SKM-1 treated with dmso at 0.1 percent for 144 hours (cell line): ENCODE data around the gene IGFBP3.
"Not testable (repeated sequence)": the region's sequence is repeated elsewhere in the genome, so short reads cannot be mapped to it uniquely, and the experiment has no call there.

ENCODE experiments used
- DNase-seq: peaks from one replicate; lab custom pipeline; 2025; ENCODE audit not compliant: unreplicated experiment; lab: John Stamatoyannopoulos, UW

Gene IGFBP3, protein sequence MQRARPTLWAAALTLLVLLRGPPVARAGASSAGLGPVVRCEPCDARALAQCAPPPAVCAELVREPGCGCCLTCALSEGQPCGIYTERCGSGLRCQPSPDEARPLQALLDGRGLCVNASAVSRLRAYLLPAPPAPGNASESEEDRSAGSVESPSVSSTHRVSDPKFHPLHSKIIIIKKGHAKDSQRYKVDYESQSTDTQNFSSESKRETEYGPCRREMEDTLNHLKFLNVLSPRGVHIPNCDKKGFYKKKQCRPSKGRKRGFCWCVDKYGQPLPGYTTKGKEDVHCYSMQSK

GRCh38 chr7:45920502-45921380 is at the start of gene IGFBP3:
TSS of gene IGFBP3 (minus strand) at chr7:45921272. CDS start at chr7:45921140, 132 bp downstream.
- DNase-seq, result no peak

DNA sequence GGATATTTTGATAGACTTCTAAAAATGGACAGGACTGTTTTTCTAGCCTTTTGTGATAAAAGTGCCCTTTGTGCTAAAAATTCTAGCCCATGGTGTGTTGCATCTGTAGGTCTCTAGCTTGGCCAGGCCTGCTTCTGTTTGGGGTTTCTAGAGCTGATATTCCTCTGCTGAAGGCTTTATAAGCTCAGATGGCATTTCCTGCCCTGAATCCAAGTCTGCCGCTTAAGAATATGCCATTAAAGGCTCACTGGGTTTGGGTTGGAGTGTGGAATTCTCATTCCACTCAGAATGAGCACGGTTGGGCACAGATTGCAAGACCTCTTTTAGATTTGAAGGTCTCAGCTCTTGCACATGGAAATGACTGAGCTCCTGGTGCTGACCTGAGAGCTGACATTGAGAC is 49.4 kb upstream of the IGFBP3 start:
- DNase-seq, result no peak

- DNase-seq, result no peak
These were observed 48.9 kb upstream of the IGFBP3 start for GRCh38 chr7:45969940-45970339.

DNA sequence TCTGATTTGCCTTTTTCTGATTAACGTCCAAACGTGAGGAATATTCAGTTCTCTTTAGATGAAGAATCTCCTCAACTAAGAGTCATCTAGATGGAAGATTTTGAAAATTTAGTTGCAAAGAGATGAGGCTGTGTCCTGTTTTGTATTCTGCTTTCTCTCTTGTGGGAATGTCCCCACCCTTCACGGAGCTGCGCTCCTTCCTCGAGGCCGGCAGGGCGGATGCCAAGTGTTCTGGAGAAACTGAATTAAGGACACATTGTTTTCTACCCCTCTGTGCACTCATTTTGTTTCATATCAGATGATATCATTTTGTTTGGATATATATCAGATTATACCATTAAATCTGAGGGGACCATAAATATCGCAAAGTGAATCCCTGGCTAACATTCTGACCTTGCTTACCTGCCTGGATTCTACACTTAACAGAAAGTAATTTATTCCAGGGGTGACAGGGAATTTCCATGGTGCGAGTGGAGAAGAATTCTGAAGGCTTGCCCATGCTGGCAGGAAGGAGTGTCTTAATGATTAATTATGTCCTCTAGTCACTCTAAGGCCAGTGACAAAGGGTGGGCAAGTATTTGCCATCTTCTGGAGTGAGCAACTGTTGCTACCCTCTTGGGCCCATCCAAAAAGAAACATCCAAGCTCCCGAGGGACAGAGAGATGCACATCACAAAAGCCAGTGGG is 47.9 kb upstream of the IGFBP3 start:
- DNase-seq, result no peak

- no peak for DNase-seq
These were observed 47.2 kb upstream of the IGFBP3 start for GRCh38 chr7:45968312-45968711.

DNA sequence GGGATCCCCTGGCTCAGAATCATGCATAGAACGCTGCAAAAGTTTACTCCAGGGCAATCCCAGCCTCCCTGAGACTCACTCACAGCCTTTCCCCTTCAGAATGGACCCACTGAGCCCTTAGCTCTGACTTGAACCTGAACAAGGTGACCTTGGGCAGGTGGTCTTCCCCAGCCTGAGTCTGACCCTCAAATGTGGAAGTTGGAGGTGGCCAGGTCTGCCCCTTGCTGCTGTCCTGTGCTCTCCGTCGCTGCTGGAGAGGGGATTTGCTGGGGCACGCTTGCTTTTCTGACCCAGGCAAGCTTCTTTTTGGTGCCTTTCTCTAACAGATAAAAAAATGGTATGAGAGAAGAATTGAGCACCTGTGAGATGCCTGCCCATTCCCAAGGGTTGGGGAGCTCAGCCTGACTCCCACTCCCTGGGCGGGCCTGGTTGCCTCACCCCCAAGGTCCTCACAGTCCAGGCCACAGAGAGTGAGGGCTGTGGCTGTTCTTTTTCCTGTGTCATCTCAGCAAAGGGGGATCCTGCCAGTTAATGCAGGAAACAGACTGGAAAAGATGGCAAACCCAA is 46.6 kb upstream of the IGFBP3 start:
- DNase-seq, result no peak

DNA sequence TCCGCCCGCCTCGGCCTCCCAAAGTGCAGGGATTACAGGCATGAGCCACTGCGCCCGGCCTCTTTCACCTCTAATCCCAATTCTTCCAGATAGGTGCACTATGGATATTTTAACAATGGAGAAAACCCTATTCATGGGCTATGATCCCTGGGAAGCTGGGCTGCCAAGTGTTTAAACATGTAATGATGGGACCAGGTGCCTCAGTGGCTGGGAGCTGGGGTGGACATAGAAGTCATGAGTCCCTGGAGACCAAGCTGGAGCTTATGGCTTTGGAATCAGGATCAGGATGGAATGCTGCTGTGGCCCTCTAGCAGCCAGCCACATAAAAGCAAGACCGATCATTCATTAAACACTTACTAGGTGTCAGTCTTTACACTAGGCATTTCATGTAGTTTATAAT is 41.8 kb upstream of the IGFBP3 start:
- DNase-seq, result no peak

GRCh38 chr7:45957721-45958120 is 36.6 kb upstream of the IGFBP3 start:
- DNase-seq, result no peak

GRCh38 chr7:45955286-45955685 is 34.2 kb upstream of the IGFBP3 start:
- no peak for DNase-seq

DNA sequence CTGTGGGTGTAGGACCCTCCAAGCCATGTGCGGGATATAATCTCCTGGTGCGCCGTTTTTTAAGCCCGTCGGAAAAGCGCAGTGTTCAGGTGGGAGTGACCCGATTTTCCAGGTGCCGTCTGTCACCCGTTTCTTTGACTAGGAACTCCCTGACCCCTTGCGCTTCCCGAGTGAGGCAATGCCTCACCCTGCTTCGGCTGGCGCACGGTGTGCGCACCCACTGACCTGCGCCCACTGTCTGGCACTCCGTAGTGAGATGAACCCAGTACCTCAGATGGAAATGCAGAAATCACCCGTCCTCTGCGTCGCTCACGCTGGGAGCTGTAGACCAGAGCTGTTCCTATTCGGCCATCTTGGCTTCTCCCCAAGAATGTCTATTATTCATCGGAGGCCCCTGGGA is 32.0 kb upstream of the IGFBP3 start:
- DNase-seq, result not testable (repeated sequence)

DNA sequence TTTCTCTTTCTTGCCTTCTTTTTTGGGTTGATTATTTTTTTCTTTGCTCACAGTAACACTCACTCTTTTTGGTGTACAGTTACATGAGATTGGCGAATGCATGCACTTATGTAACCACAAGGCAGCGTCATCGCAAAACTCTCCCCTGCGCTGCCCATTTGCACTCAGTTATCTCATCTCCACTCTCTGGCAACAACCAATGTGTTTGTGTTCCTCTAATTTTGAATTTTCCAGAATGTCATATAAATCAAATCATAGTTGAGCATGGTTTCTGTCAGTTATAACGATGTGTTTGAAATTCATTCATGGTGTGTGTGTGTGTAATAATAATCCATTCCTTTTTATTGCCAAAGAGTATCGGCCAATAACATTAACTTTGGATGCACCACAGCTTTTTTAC is 23.0 kb upstream of the IGFBP3 start:
- no peak for DNase-seq

- DNase-seq, result no peak
These were observed 19.9 kb upstream of the IGFBP3 start for GRCh38 chr7:45940939-45941338.

DNA sequence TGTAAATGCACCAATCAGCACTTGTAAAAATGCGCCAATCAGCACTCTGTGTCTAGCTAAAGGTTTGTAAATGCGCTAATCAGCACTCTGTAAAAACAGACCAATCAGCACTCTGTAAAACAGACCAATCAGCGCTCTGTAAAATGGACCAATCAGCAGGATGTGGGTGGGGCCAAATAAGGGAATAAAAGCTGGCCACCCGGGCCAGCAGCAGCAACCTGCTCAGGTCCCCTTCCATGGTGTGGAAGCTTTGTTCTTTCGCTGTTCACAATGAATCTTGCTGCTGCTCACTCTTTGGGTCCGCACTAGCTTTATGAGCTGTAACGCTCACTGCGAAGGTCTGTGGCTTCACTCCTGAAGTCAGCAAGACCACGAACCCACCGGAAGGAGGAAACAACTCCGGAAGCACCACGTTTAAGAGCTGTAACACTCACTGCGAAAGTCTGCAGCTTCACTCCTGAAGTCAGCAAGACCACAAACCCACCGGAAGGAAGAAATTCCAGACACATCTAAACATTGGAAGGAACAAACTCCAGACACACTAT is 19.2 kb upstream of the IGFBP3 start:
- DNase-seq, result not testable (repeated sequence)

GRCh38 chr7:45939574-45939973 is 18.5 kb upstream of the IGFBP3 start:
- no peak for DNase-seq

DNA sequence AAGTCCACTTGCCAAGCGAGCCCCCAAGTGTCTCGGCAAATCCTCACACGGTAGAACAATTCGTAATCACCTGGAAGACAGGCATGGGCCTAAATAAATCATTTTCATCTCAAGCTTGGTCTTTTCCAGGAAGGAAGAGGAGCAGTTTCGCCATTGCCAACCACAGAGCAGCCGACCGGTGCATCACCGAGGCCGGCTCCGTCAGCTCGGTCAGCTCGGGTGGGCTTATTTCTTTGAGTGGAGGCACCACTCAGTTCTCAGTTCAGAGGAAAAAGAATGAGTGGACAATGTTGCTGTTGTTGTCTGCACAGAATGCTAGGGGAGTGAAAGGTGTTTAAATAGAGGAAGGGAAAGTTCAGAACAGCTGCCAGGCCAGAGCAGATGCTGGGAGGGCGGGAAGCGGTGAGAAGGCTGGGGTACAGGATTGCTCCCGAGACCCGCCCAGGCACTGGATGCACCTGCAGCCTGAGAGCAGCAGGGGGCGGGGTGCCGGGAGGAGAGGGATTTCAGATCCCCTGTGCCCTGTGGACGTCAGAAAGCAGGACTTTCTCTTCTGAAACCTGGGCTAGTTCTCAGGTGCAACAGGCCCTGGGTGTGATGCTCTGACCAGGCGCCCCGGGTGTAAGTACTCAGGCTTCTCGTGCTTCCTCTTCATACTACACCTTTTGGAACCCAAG is 17.7 kb upstream of the IGFBP3 start:
- no peak for DNase-seq

- DNase-seq, result no peak
These were observed 16.8 kb upstream of the IGFBP3 start for GRCh38 chr7:45937862-45938261.

DNA sequence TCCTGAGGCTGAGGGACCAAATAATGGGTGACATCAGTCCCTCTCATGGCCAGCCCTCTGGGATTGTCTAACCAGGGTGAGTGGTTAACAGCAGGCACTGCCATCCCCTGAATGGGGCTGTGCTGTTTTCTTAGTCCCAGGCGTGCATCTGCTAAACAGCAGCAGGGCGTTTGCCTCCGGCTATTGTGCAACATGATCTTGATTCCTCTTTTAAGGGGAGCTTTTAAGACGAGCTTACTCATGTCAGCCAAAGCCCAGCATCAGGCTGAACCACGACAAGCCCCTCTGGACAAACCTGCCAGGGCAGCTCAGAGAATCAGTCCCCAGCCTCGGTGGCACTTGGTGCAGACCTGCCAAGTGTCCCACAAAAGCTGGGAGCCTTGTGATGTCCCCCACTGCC is 16.2 kb upstream of the IGFBP3 start:
- DNase-seq, result peak; percentile 12

DNA sequence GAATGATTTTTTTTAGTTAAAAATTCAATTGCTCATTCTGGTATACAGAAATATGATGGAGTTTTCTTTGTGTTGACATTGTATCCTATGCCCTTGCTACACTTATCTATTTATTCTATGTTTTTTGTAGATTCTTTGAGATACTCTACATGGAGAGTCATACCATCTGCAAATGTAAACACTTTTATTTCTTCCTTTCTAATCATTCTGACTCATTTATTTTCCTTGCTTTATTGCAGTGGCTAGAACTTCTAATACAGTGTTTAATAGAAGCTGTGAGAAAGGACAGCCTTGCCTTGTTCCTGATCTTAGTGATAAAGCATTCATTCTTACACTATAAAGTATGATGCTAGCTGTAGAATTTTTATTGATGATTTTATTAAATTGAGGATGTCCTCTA is 9.9 kb upstream of the IGFBP3 start:
- DNase-seq, result no peak

- no peak for DNase-seq
These were observed 6.6 kb upstream of the IGFBP3 start for GRCh38 chr7:45927721-45928120.

DNA sequence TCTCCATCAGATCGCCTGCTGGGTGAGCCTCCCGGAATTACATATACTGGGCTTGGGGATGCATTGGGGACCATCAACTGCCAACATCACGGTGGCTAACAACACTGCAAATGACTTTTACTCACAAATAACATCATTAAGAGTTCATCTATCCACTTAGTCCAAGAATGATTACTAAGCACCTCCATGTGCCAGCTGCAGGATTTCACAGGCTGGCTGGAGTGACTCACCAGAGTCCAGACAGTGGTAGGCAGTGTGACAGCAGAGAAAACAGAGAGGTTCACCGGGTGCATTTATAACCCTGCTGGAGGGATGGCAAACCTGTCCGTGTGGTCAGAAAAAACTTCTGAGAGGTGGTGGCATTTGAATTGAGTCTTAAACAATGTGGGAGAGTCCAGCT is 3.2 kb upstream of the IGFBP3 start:
- DNase-seq, result no peak

DNA sequence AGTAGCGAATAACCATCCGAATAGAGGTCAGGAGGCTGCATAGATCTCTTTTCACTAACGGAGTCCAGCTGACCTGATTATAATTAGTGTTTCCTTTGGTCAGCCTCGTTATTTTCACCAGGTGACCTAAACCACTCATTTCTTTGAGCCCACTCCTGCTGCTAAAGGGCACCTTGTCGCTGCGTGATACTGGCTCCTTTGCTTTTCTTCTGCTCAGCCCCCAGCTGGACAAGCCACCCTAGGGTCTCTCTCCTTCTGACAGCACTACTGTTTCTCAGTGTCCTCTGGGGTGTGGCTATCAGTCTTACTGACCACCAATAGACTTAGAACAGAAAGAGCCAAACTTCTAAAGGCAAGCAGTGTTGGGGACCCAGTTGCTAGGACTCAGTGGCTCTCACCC is 2.7 kb upstream of the IGFBP3 start:
- DNase-seq, result no peak
